GM20000 (cell line): ENCODE data around the gene RBM7.

ENCODE experiments used
- DNase-seq: peaks from one replicate; pipeline ENCODE4 v3.0.0; 2012; ENCODE audit warnings: low spot score
- TF ChIP-seq, protein P1 (sequence below): IDR thresholded peaks from 2 replicates; pipeline ENCODE4 v1.5.1; 2012; ENCODE audit warnings: mild to moderate bottlenecking, control low read depth; ENCODE audit errors: extremely low read depth, missing control alignments

RBM7 gene

DNA sequence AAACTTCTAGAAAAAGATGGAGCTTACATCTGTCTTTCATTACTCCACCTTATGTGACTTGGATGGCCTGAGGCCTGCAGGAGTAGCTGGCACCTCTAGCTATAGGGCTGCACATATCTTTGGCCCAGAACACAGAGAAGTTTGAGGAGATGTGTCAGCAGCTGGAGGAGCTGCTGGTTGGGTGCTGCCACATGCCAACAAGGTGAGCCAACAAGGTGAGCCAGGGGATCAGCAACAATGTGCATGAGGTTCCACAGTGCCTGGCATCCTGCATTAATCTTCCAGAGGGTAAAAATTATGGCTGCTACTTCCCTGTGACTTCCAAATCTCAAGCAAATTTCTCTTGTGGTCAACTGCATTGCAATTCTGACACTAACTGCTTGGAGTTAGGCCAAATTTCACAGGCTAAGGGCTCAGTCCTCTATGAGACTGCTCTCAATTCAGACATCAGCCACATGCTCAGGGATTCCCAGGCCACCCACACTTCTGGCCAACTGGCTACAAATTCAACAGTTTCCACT is 16.0 kb downstream of the RBM7 start:
- DNase-seq = no peak
- TF ChIP-seq, protein P1, sequence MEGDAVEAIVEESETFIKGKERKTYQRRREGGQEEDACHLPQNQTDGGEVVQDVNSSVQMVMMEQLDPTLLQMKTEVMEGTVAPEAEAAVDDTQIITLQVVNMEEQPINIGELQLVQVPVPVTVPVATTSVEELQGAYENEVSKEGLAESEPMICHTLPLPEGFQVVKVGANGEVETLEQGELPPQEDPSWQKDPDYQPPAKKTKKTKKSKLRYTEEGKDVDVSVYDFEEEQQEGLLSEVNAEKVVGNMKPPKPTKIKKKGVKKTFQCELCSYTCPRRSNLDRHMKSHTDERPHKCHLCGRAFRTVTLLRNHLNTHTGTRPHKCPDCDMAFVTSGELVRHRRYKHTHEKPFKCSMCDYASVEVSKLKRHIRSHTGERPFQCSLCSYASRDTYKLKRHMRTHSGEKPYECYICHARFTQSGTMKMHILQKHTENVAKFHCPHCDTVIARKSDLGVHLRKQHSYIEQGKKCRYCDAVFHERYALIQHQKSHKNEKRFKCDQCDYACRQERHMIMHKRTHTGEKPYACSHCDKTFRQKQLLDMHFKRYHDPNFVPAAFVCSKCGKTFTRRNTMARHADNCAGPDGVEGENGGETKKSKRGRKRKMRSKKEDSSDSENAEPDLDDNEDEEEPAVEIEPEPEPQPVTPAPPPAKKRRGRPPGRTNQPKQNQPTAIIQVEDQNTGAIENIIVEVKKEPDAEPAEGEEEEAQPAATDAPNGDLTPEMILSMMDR = no peak

DNA sequence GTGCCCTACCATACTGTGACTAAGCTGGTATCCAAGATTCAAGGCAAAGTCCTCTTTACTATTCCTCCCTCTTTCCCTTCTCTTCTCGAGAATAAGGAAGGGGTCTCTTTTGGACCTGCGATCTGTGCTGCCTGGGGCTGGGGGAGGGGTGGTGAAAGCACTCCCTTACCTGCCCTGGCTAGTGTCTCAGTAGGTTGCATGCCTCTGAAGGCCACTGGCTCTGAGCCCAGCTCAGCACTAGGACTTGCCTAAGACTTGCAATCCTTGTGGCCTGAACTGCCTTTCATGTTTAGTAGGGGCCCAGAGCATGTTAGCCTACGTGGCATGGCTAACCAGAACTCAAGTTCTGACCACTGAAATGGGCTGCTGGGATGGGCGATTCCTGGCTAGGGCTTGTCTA is 25.8 kb downstream of the RBM7 start:
- no peak for DNase-seq
- TF ChIP-seq, protein P1 = no peak

DNA sequence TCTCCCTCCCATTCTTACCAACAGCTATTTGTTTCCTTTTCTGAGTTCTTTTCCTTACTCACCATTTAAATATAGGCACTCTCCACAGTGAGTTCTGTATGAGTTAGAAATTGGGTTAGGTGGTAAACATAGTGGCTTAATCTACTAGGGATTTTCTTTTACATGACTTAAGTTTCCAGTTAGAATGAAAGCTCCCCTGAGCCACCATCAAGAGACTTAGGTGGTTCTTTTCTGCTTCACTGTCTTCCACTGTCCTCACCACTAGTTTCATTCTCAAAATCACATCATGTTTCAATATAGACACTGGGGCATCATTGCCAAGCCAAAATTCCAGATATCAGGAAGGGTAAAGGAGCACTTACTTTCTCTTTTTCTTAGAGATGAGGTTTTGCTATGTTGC is 29.8 kb downstream of the RBM7 start:
- TF ChIP-seq, protein P1 = no peak
- no peak for DNase-seq

DNA sequence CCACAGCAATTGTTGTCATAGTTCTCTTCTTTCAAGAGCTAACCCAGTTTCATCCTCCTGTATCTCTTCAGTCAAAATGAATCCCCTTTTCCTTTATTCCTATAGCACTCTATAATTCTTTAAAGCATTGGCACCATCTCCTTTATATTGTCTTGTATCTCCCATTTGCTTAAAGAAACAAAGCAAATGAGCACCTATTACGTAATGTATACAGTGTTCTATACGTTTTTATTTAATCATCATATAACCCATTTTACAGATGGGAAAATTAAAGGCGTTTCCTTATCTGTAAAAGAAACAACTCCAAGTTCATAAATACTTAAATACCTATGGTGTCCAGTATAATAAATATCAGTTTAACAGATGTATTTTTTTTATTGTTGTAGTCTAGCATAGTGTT is 32.4 kb downstream of the RBM7 start:
- DNase-seq = no peak

DNA sequence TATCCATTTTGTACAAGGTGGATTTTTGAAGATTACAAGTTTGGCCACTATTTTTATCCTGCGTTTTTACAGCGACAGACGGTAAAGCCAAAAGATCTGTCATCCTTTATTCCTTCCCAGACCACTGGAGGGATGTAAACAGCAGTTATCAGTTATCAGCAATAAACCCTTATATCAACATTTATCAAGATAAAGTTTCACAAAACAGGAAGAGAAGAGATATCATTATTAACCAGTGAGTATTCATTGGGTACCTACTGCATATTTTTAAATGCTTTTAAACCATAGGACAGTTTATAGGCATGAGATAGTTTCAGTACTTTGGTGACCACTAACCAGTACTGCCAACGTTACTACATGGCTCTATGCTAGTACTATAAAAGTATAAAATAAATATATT is 32.9 kb downstream of the RBM7 start:
- TF ChIP-seq, protein P1 = no peak
- no peak for DNase-seq

More for the DNA sequence above, 32.4 kb downstream of the RBM7 start:
- TF ChIP-seq, protein P1 = no peak

DNA sequence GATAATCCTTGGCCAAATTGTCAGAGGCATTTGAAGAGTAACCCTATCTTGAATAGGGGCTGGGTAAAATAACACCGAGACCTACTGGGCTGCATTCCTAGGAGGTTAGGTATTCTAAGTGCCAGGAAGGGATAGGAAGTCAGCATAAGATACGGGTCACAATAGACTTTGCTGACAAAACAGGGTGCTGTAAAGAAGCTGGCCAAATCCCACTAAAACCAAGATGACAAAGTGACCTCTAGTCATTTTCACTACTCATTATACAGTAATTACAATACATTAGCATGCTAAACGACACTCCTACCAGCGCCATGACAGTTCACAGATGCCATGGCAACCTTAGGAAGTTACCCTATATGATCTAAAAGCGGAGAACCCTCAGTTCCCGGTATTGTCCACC is 37.8 kb downstream of the RBM7 start:
- DNase-seq = no peak
- TF ChIP-seq, protein P1 = no peak

DNA sequence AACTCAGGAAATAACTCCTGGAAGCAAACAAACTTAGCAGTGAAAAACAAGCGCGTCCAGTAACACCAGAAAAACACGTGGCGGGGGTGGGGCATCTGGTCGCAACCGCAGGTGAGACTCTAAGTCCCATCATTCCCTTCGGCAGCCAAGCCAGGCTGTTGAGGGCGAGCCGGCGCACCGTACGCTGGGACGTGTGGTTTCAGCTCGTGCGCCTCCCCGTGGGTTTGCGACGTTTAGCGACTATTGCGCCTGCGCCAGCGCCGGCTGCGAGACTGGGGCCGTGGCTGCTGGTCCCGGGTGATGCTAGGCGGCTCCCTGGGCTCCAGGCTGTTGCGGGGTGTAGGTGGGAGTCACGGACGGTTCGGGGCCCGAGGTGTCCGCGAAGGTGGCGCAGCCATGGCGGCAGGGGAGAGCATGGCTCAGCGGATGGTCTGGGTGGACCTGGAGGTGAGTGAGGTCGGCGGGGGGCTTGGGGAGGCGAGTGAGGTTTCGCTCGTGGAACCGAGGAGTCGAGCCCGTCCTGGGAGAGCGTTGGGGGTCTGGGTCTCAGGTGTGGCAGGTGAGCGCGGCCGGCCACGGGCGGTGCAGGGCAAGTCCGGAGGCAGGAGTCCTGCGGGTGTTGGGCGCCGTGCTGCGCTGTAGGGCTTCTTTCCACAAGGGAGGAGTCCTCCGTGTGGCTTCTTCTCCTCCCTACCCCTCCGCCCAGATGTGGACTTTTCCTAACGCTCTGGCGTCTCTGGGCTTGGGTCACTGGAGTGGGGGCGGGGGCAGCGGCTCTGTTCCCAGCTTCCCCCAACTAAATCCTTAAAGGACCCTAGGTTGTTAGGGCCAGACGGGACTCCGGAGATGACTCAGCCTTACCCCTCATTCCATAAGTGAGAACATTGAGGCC is 39.0 kb downstream of the RBM7 start, which contains the start of gene REXO2:
TSS of gene REXO2 (plus strand) at position 239 of the 892 bp plus-strand sequence. CDS start at position 301, 62 bp downstream.
- TF ChIP-seq, protein P1 = no peak
- peak; percentile 93 for DNase-seq
